IMR-90 (cell line): ENCODE measurements around the gene LHFPL3. TPM values are rescaled to one million over a fixed set of nuclear protein-coding genes. Genes with fewer than 3 reads are reported as not detected.

Experiments
- ATAC-seq: fragments of 200-7000 bp; cut with Tn5 transposase; 2 replicates; pipeline ENCODE4 v1.9.1; 2020; ENCODE audit warnings: low read depth, mild to moderate bottlenecking, moderate library complexity
- BruUV-seq: library from RNA; stranded (reverse); fragments of 400-500 nt; replicated peaks from 2 replicates; lab custom pipeline; 2021; lab: Mats Ljungman, UMichigan
- CTCF ChIA-PET: fragments of 300-600 bp; formaldehyde crosslinking; extraction: SDS; loops from one replicate; lab custom pipeline; 2021; ENCODE audit warnings: antibody characterized with exemption; lab: Yijun Ruan, JAX
- POLR2A ChIA-PET: fragments of 300-600 bp; sonication (Branson Sonifier 250); formaldehyde crosslinking; loops from one replicate; lab custom pipeline; 2022; ENCODE audit warnings: antibody characterized with exemption; ENCODE audit not compliant: unreplicated experiment; lab: Charles Lee
- DNase-seq: peaks from one replicate; pipeline ENCODE4 v3.0.0; 2013
- H2AFZ ChIP-seq: replicated peaks from 2 replicates; pipeline ENCODE3; 2013; ENCODE audit warnings: low read length, mild to moderate bottlenecking; ENCODE audit not compliant: poor library complexity
- H2AK5ac ChIP-seq: 2 replicates; pipeline ENCODE4 v1.6.1; 2013; ENCODE audit warnings: low read depth, low read length, inconsistent platforms
- H2AK9ac ChIP-seq: replicated peaks from 2 replicates; pipeline ENCODE3; 2013; ENCODE audit warnings: mild to moderate bottlenecking, low read depth, low read length, moderate library complexity; ENCODE audit not compliant: poor library complexity
- H2BK120ac ChIP-seq: 2 replicates; pipeline ENCODE4 v1.6.1; 2013; ENCODE audit warnings: low read depth, low read length, inconsistent platforms
- H2BK15ac ChIP-seq: 3 replicates; pipeline ENCODE4 v1.6.1; 2013; ENCODE audit warnings: low read depth, low read length, inconsistent platforms
- H2BK20ac ChIP-seq: 2 replicates; pipeline ENCODE4 v1.6.1; 2013; ENCODE audit warnings: low read depth, mild to moderate bottlenecking, inconsistent platforms, low read length, moderate library complexity
- H2BK5ac ChIP-seq: 2 replicates; pipeline ENCODE4 v1.6.1; 2013; ENCODE audit warnings: mild to moderate bottlenecking, low read depth, low read length, inconsistent platforms; ENCODE audit not compliant: poor library complexity, severe bottlenecking
- H3K14ac ChIP-seq: replicated peaks from 2 replicates; pipeline ENCODE4 v1.6.1; 2013; ENCODE audit warnings: low read depth, low read length, inconsistent platforms
- H3K18ac ChIP-seq: 2 replicates; pipeline ENCODE4 v1.6.1; 2013; ENCODE audit warnings: low read depth, low read length, control low read depth
- H3K23ac ChIP-seq: 2 replicates; pipeline ENCODE4 v1.6.1; 2013; ENCODE audit warnings: low read depth, low read length, inconsistent platforms
- H3K27ac ChIP-seq: 2 replicates; pipeline ENCODE4 v1.5.1; 2013; ENCODE audit warnings: mild to moderate bottlenecking, control low read depth, low read length; ENCODE audit not compliant: insufficient read depth
- H3K27me3 ChIP-seq: 2 replicates; pipeline ENCODE4 v1.6.1; 2013; ENCODE audit warnings: low read length; ENCODE audit not compliant: control insufficient read depth, insufficient read depth
- H3K36me3 ChIP-seq: 2 replicates; pipeline ENCODE4 v1.6.1; 2013; ENCODE audit warnings: low read length, mixed read lengths; ENCODE audit not compliant: control insufficient read depth, insufficient read depth
- H3K4ac ChIP-seq: 2 replicates; pipeline ENCODE4 v1.6.1; 2013; ENCODE audit warnings: low read depth, low read length, inconsistent platforms
- H3K4me1 ChIP-seq: 2 replicates; pipeline ENCODE4 v1.6.1; 2013; ENCODE audit warnings: low read length, mixed read lengths; ENCODE audit not compliant: control insufficient read depth, insufficient read depth
- H3K4me2 ChIP-seq: 2 replicates; pipeline ENCODE4 v1.6.1; 2013; ENCODE audit warnings: low read depth, mild to moderate bottlenecking, control low read depth, low read length, moderate library complexity
- H3K4me3 ChIP-seq: 2 replicates; pipeline ENCODE4 v1.5.1; 2013; ENCODE audit warnings: low read depth, mild to moderate bottlenecking, control low read depth, low read length, moderate library complexity; ENCODE audit not compliant: insufficient read depth
- H3K56ac ChIP-seq: 2 replicates; pipeline ENCODE4 v1.6.1; 2013; ENCODE audit warnings: low read length, inconsistent platforms; ENCODE audit not compliant: insufficient read depth; ENCODE audit errors: extremely low read depth
- H3K79me1 ChIP-seq, 2 experiments: 2 replicates each; pipeline ENCODE4 v1.6.1; 2013; ENCODE audit warnings: low read length in 2 of 2, inconsistent platforms in 1 of 2, low read depth in 1 of 2
- H3K9ac ChIP-seq: 2 replicates; pipeline ENCODE4 v1.6.1; 2013; ENCODE audit warnings: low read depth, low read length, control low read depth
- H3K9me1 ChIP-seq: 2 replicates; pipeline ENCODE4 v1.6.1; 2013; ENCODE audit warnings: low read length, inconsistent platforms; ENCODE audit not compliant: insufficient read depth
- H3K9me3 ChIP-seq: 2 replicates; pipeline ENCODE4 v1.6.1; 2013; ENCODE audit warnings: low read length; ENCODE audit not compliant: control insufficient read depth, insufficient read depth
- H4K20me1 ChIP-seq: 2 replicates; pipeline ENCODE4 v1.6.1; 2013; ENCODE audit warnings: low read length, inconsistent platforms; ENCODE audit not compliant: insufficient read depth
- H4K5ac ChIP-seq: 2 replicates; pipeline ENCODE4 v1.6.1; 2013; ENCODE audit warnings: mild to moderate bottlenecking, low read depth, low read length, control low read depth
- H4K8ac ChIP-seq, 2 experiments: 2 replicates each; pipeline ENCODE4 v1.6.1; 2013; ENCODE audit warnings: low read depth in 2 of 2, low read length in 2 of 2, control low read depth in 1 of 2, inconsistent platforms in 1 of 2
- H4K91ac ChIP-seq: 2 replicates; pipeline ENCODE4 v1.6.1; 2013; ENCODE audit warnings: low read depth, low read length, inconsistent platforms; ENCODE audit not compliant: insufficient read depth
- POLR2A ChIP-seq: IDR thresholded peaks from 2 replicates; pipeline ENCODE4 v1.6.1; 2012; ENCODE audit warnings: mild to moderate bottlenecking, low read depth, low read length
- WGBS, 2 experiments: methylation state at CpG; one replicate each; pipeline versions ENCODE4 v1.1.5 to v1.1.7; 2013; ENCODE audit warnings: missing lambda C conversion rate in 2 of 2; ENCODE audit not compliant: insufficient read length in 1 of 2; ENCODE audit errors: extremely low coverage in 2 of 2; 5-methylcytosine and 5-hydroxymethylcytosine counted together
- dilution Hi-C: fragments of 300-500 bp; cut with HindIII; formaldehyde crosslinking; loops from one replicate; pipeline ENCODE4 v1.14.3; 2018; ENCODE audit warnings: low sequenced_read_pairs; ENCODE audit not compliant: unreplicated experiment
- in situ Hi-C: fragments of 300-500 bp; cut with MboI; formaldehyde crosslinking; loops from 3 replicates; pipeline ENCODE4 v1.14.3; 2019; ENCODE audit warnings: low sequenced_read_pairs, inconsistent platforms, mixed read lengths
- intact Hi-C: fragments of 100-400 bp; cut with micrococcal nuclease; formaldehyde crosslinking; loops from 2 replicates; pipeline ENCODE4 v1.10.0; 2022
- polyA plus RNA-seq, 3 experiments: library from polyadenylated mRNA; depleted of rRNA; stranded (reverse); fragments of >200 nt; gene quantifications; 2 replicates each; pipeline ENCODE4 v1.2.3, GENCODE V29; 2012; ENCODE audit warnings: low replicate concordance in 1 of 3
- total RNA-seq: library from RNA; depleted of rRNA; stranded (reverse); fragments of >200 nt; gene quantifications from 2 replicates; pipeline ENCODE4 v1.2.3, GENCODE V29; 2012
- TF ChIP-seq, protein P1 (sequence below): fragments of 150-350 bp; IDR thresholded peaks from 2 replicates; pipeline ENCODE4 v1.6.1; 2017; ENCODE audit warnings: mild to moderate bottlenecking, antibody characterized with exemption, low read length, low read depth
- TF ChIP-seq, protein P2 (sequence below): conservative IDR thresholded peaks from 2 replicates; pipeline ENCODE4 v1.5.1; 2012; ENCODE audit warnings: mild to moderate bottlenecking, low read depth, low read length, improper control_type of control experiment

The LHFPL3 gene
- total and polyA plus RNA-seq, 2 of the 4 experiments (the other 2 are of a cell fraction) = not detected

DNA sequence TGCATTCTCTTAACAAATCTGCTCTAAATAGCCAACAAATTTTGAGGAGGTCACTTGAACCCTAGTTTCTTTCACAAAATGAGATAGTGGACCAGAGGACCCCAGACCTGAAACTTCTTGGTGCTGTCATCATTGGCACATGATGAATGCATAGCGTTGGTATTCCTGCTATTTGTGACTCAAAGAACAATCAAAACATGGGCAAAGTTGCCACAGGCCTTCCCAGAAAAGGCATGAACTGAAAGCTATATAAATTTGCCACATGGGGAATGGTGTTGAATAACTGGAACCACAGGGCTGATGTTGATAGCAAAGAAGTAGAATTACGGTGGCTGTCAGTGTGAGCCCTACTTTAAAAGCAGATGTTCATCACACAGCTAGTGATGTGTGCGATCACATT lies 465.8 kb downstream of the LHFPL3 start:
- in situ Hi-C loops (no loop called here), dilution Hi-C loops (no loop called here), intact Hi-C loops (no loop called here)
- no peaks in the 10 kb centered on the region for H3K4me1 ChIP-seq
- ATAC-seq (no peak), DNase-seq (no peak)
- no peak overlapping the region for H3K14ac ChIP-seq
- CTCF ChIA-PET = no interaction called here
- H4K5ac ChIP-seq = no peak overlapping the region
- POLR2A ChIA-PET = no interaction called here
- no TSS peak for BruUV-seq
- H3K27ac ChIP-seq = no peak overlapping the region
- H2BK15ac ChIP-seq = no peak overlapping the region
- no peak overlapping the region for H4K91ac ChIP-seq
- H3K27me3 ChIP-seq = peaks cover 2% of the 10 kb centered on the region; the same call in 1 of the 2 replicates
- TF ChIP-seq, protein P1, sequence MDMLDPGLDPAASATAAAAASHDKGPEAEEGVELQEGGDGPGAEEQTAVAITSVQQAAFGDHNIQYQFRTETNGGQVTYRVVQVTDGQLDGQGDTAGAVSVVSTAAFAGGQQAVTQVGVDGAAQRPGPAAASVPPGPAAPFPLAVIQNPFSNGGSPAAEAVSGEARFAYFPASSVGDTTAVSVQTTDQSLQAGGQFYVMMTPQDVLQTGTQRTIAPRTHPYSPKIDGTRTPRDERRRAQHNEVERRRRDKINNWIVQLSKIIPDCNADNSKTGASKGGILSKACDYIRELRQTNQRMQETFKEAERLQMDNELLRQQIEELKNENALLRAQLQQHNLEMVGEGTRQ = no peak
- TF ChIP-seq POLR2A = no peak
- TF ChIP-seq, protein P2, sequence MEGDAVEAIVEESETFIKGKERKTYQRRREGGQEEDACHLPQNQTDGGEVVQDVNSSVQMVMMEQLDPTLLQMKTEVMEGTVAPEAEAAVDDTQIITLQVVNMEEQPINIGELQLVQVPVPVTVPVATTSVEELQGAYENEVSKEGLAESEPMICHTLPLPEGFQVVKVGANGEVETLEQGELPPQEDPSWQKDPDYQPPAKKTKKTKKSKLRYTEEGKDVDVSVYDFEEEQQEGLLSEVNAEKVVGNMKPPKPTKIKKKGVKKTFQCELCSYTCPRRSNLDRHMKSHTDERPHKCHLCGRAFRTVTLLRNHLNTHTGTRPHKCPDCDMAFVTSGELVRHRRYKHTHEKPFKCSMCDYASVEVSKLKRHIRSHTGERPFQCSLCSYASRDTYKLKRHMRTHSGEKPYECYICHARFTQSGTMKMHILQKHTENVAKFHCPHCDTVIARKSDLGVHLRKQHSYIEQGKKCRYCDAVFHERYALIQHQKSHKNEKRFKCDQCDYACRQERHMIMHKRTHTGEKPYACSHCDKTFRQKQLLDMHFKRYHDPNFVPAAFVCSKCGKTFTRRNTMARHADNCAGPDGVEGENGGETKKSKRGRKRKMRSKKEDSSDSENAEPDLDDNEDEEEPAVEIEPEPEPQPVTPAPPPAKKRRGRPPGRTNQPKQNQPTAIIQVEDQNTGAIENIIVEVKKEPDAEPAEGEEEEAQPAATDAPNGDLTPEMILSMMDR = no peak
- no peaks in the 10 kb centered on the region for H4K20me1 ChIP-seq
- H3K9me1 ChIP-seq = no peaks in the 10 kb centered on the region
- no peak overlapping the region for H2BK20ac ChIP-seq
- no peak overlapping the region for H2AK9ac ChIP-seq
- no peak overlapping the region for H3K4ac ChIP-seq
- H3K4me3 ChIP-seq = no peak overlapping the region
- H3K4me2 ChIP-seq = no peak overlapping the region
- H3K79me1 ChIP-seq = no peaks in the 10 kb centered on the region
- H2AFZ ChIP-seq = no peak overlapping the region
- no peak overlapping the region for H2BK5ac ChIP-seq
- no peak overlapping the region for H3K56ac ChIP-seq
- no peak overlapping the region for H3K18ac ChIP-seq
- H2AK5ac ChIP-seq = no peak overlapping the region
- no peak overlapping the region for H4K8ac ChIP-seq
- WGBS, 2 experiments = no CpG with 5 or more reads among the region's 3 CpGs
- H3K36me3 ChIP-seq = no peaks in the 10 kb centered on the region
- no peak overlapping the region for H2BK120ac ChIP-seq
- no peaks in the 10 kb centered on the region for H3K9me3 ChIP-seq
- no peak overlapping the region for H3K23ac ChIP-seq
- H3K9ac ChIP-seq = no peak overlapping the region
